Hematopoietic multipotent progenitor cell treated with erythropoietin and hydrocortisone succinate and interleukin-3 and kit ligand, for 15 days (in vitro differentiated cells): ENCODE results near the gene CCDC88B.

ENCODE experiments used
- DNase-seq: peaks from one replicate; pipeline ENCODE4 v3.0.0-alpha.2; 2015; ENCODE audit warnings: low spot score

Gene CCDC88B

GRCh38 chr11:64384981-64385944 lies 45.3 kb downstream of the CCDC88B start:
- DNase-seq, result no peak

- no peak for DNase-seq
Observed at GRCh38 chr11:64385945-64386704, 46.1 kb downstream of the CCDC88B start.

GRCh38 chr11:64387916-64388315 lies 47.9 kb downstream of the CCDC88B start:
- DNase-seq, result no peak

GRCh38 chr11:64388894-64389293 lies 48.9 kb downstream of the CCDC88B start:
- no peak for DNase-seq

- no peak for DNase-seq
Observed at GRCh38 chr11:64389851-64390250, 49.8 kb downstream of the CCDC88B start.

GRCh38 chr11:64390558-64390957 lies 50.6 kb downstream of the CCDC88B start:
- DNase-seq, result no peak

GRCh38 chr11:64391839-64392238 lies 51.8 kb downstream of the CCDC88B start:
- no peak for DNase-seq

GRCh38 chr11:64395545-64396078 lies 55.6 kb downstream of the CCDC88B start:
- no peak for DNase-seq

GRCh38 chr11:64396079-64396591 lies 56.1 kb downstream of the CCDC88B start:
- no peak for DNase-seq

- DNase-seq, result peak; percentile 38
Observed at GRCh38 chr11:64400102-64400501, 60.1 kb downstream of the CCDC88B start.

- no peak for DNase-seq
Observed at GRCh38 chr11:64400667-64401066, 60.7 kb downstream of the CCDC88B start.

- no peak for DNase-seq
Observed at GRCh38 chr11:64401775-64402174, 61.8 kb downstream of the CCDC88B start.

GRCh38 chr11:64403106-64403505 lies 63.1 kb downstream of the CCDC88B start:
- DNase-seq, result no peak

GRCh38 chr11:64406221-64406946 lies 66.4 kb downstream of the CCDC88B start:
- DNase-seq, result no peak
